HepG2 (cell line): Measurements from ENCODE around the gene CLIC4. TPM values are rescaled to one million over a fixed set of nuclear protein-coding genes. Genes with fewer than 3 reads are reported as not detected.

Experiments used
- CC2D1A ChIP-seq: sonication (generic); formaldehyde crosslinking; IDR thresholded peaks from 2 replicates; pipeline ENCODE4 v1.8.1; 2023; ENCODE audit warnings: mild to moderate bottlenecking, missing genetic modification reagents
- ERF ChIP-seq: IDR thresholded peaks from 2 replicates; pipeline ENCODE4 v1.6.1; 2018; ENCODE audit warnings: missing biosample characterization, missing genetic modification reagents
- MIER2 ChIP-seq: IDR thresholded peaks from 2 replicates; pipeline ENCODE4 v1.6.1; 2016; ENCODE audit warnings: missing biosample characterization, missing genetic modification reagents
- NCOR1 ChIP-seq: fragments of 200-600 bp; sonication (generic); IDR thresholded peaks from 2 replicates; pipeline ENCODE4 v1.7.0; 2017; ENCODE audit warnings: antibody characterized with exemption, low read length, borderline replicate concordance
- RBAK ChIP-seq: sonication (generic); formaldehyde crosslinking; IDR thresholded peaks from 2 replicates; pipeline ENCODE4 v1.5.1; 2020; ENCODE audit warnings: mild to moderate bottlenecking, missing genetic modification reagents
- SMAD1 ChIP-seq: sonication (generic); formaldehyde crosslinking; IDR thresholded peaks from 2 replicates; pipeline ENCODE4 v1.4.0; 2020; ENCODE audit warnings: missing genetic modification reagents, low read depth, mild to moderate bottlenecking, borderline replicate concordance
- TBX2 ChIP-seq: sonication (generic); formaldehyde crosslinking; IDR thresholded peaks from 2 replicates; pipeline ENCODE4 v1.5.0; 2020; ENCODE audit warnings: missing genetic modification reagents, mild to moderate bottlenecking, borderline replicate concordance
- ZNF746 ChIP-seq: sonication (generic); formaldehyde crosslinking; IDR thresholded peaks from 2 replicates; pipeline ENCODE4 v1.8.0; 2022; ENCODE audit warnings: mild to moderate bottlenecking, missing genetic modification reagents
- ZNF878 ChIP-seq: sonication (generic); formaldehyde crosslinking; IDR thresholded peaks from 2 replicates; pipeline ENCODE4 v1.8.1; 2023; ENCODE audit warnings: mild to moderate bottlenecking, missing genetic modification reagents, moderate library complexity
- ZSCAN29 ChIP-seq: sonication (generic); formaldehyde crosslinking; conservative IDR thresholded peaks from 2 replicates; pipeline ENCODE4 v1.4.0; 2020; ENCODE audit warnings: mild to moderate bottlenecking, missing genetic modification reagents
- polyA plus RNA-seq, 8 experiments: library from polyadenylated mRNA; depleted of rRNA in 3 of 8; stranded (reverse) in 7 of 8; unstranded in 1 of 8; fragments of >200 nt; fragmentation: Illumina TruSeq in 4 of 8; extraction: Trizol in 4 of 8; gene quantifications; 2 replicates each; pipeline versions ENCODE4 v1.2.1 to v1.2.3, GENCODE V29; 2011 to 2016; ENCODE audit warnings: low read depth in 4 of 8, missing spikeins in 1 of 8, mixed read lengths in 1 of 8; ENCODE audit not compliant: insufficient read depth in 1 of 8
- total RNA-seq, 5 experiments: library from RNA; depleted of rRNA; stranded (reverse); fragments of >200 nt; fragmentation: Illumina TruSeq; extraction: Trizol; gene quantifications; 2 replicates each; pipeline ENCODE4 v1.2.3, GENCODE V29; 2016; ENCODE audit warnings: low read depth in 1 of 5
- TF ChIP-seq, protein P1 (sequence below): sonication (generic); formaldehyde crosslinking; IDR thresholded peaks from 2 replicates; pipeline ENCODE4 v1.5.0; 2020; ENCODE audit warnings: missing genetic modification reagents, mild to moderate bottlenecking, borderline replicate concordance
- TF ChIP-seq, protein P2 (sequence below): sonication (generic); formaldehyde crosslinking; IDR thresholded peaks from 2 replicates; pipeline ENCODE4 v1.4.0; 2020; ENCODE audit warnings: missing genetic modification reagents, borderline replicate concordance

The CLIC4 gene
- total and polyA plus RNA-seq, 2 of the 13 experiments (the other 11 are each of a cell fraction or from before 2014, with no cell fraction given) = 23.3 to 77.4 TPM

DNA sequence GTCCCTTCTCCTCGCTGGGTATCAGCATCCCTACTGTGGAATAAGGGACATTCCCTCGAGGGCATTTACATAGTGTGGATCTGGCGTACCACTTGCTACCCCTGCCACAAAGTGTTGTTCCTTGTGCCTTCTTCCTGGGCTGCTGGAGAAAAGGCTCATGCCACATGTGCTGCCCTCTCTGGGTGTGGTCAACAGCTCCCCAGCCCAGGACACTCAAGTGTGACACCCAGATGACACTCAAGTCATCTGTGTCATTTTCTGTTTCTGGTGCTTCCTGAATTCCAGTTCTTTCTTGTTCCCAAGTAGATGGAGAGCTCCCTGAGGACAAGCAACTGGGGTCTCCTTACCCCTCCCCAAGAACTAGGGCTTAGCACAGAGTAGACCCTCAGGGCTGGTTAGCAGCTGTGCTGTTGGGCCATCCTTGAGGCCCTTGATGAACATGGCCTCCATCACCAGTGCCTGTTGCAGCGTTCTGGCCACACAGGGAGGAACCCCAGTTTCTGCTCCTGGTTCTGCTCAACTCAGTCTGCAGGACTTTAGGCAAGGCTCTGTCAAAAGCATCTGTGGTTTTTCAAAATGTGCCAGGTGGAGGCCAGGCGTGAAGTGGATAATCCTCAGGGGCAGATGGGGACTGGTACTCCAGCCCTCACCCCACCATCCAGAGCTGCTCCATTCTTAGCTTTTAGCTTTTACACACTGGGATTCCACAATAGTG lies 49.0 kb upstream of the CLIC4 start (continued):
- TF ChIP-seq, protein P1, sequence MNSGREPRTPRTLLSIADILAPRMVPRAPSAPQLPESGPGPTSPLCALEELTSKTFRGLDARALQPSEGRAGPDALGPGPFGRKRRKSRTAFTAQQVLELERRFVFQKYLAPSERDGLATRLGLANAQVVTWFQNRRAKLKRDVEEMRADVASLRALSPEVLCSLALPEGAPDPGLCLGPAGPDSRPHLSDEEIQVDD (CRISPR knock-in tag) = no peak
- TF ChIP-seq ZNF878 (CRISPR knock-in tag) (no peak), ZNF746 (CRISPR knock-in tag) (no peak), NCOR1 (no peak), SMAD1 (CRISPR knock-in tag) (no peak), RBAK (no peak), CC2D1A (no peak), ERF (no peak), MIER2 (CRISPR knock-in tag) (no peak), TBX2 (no peak), ZSCAN29 (CRISPR knock-in tag) (no peak)
- TF ChIP-seq, protein P2, sequence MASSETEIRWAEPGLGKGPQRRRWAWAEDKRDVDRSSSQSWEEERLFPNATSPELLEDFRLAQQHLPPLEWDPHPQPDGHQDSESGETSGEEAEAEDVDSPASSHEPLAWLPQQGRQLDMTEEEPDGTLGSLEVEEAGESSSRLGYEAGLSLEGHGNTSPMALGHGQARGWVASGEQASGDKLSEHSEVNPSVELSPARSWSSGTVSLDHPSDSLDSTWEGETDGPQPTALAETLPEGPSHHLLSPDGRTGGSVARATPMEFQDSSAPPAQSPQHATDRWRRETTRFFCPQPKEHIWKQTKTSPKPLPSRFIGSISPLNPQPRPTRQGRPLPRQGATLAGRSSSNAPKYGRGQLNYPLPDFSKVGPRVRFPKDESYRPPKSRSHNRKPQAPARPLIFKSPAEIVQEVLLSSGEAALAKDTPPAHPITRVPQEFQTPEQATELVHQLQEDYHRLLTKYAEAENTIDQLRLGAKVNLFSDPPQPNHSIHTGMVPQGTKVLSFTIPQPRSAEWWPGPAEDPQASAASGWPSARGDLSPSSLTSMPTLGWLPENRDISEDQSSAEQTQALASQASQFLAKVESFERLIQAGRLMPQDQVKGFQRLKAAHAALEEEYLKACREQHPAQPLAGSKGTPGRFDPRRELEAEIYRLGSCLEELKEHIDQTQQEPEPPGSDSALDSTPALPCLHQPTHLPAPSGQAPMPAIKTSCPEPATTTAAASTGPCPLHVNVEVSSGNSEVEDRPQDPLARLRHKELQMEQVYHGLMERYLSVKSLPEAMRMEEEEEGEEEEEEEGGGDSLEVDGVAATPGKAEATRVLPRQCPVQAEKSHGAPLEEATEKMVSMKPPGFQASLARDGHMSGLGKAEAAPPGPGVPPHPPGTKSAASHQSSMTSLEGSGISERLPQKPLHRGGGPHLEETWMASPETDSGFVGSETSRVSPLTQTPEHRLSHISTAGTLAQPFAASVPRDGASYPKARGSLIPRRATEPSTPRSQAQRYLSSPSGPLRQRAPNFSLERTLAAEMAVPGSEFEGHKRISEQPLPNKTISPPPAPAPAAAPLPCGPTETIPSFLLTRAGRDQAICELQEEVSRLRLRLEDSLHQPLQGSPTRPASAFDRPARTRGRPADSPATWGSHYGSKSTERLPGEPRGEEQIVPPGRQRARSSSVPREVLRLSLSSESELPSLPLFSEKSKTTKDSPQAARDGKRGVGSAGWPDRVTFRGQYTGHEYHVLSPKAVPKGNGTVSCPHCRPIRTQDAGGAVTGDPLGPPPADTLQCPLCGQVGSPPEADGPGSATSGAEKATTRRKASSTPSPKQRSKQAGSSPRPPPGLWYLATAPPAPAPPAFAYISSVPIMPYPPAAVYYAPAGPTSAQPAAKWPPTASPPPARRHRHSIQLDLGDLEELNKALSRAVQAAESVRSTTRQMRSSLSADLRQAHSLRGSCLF = no peak
- TF ChIP-seq, all 625 proteins: peak for 0
